Peyer's patch (tissue), 4 donors: ENCODE data around the gene MEA1. TPM values are rescaled to one million over a fixed set of nuclear protein-coding genes. Genes with fewer than 3 reads are reported as not detected.

ENCODE experiments used
- DNase-seq, 3 donors: peaks; one replicate each; pipeline ENCODE4 v3.0.0-alpha.2; 2017 to 2019
- H3K27ac ChIP-seq, 4 donors: fragments of 200-600 bp; sonication (generic); one replicate each; pipeline ENCODE4 v1.5.1; 2016 to 2019
- H3K27me3 ChIP-seq, 2 donors: fragments of 200-600 bp; sonication (generic); one replicate each; pipeline ENCODE4 v1.5.1; 2019
- H3K36me3 ChIP-seq, 3 donors: fragments of 200-600 bp; sonication (generic); one replicate each; pipeline ENCODE4 v1.5.1; 2016 to 2019
- H3K4me1 ChIP-seq, 4 donors: fragments of 200-600 bp; sonication (generic); one replicate each; pipeline ENCODE4 v1.5.1; 2016 to 2019
- H3K4me3 ChIP-seq, 4 donors: fragments of 200-600 bp; sonication (generic); 1 replicate in 3 of 4; 2 replicates in 1 of 4; pipeline ENCODE4 v1.5.1; 2016 to 2019; ENCODE audit warnings: mild to moderate bottlenecking in 1 of 4
- H3K9me3 ChIP-seq, 4 donors: fragments of 200-600 bp; sonication (generic); one replicate each; pipeline ENCODE4 v1.5.1; 2016 to 2019; ENCODE audit warnings: mild to moderate bottlenecking in 1 of 4
- POLR2A ChIP-seq, 2 donors: fragments of 450-650 bp; IDR thresholded peaks; one replicate each; pipeline ENCODE4 v1.5.1; 2017; ENCODE audit warnings: antibody characterized with exemption in 2 of 2, mild to moderate bottlenecking in 2 of 2, moderate library complexity in 2 of 2
- total RNA-seq, 4 donors: library from RNA; depleted of rRNA; stranded (reverse); fragments of >200 nt; gene quantifications; one replicate each; pipeline ENCODE4 v1.1.0, GENCODE V29; 2016
- TF ChIP-seq, protein P1 (sequence below), 6 experiments: fragments of 450-650 bp in 4 of 6; fragments of 200-600 bp in 2 of 6; sonication (generic) in 1 of 6; IDR thresholded peaks; one replicate each; pipeline ENCODE4 v1.5.1; 2017 to 2019; ENCODE audit warnings: antibody characterized with exemption in 6 of 6, mild to moderate bottlenecking in 3 of 6, moderate library complexity in 1 of 6

The MEA1 gene
- 10 to 100 TPM; 34.3 to 40.4 (median 36.1) TPM for total RNA-seq

GRCh38 chr6:43013843-43014433, at the start of gene MEA1, which contains the start of gene KLHDC3:
Gene MEA1, minus strand, starts transcription at chr6:43013946. Its CDS starts 133 bp downstream, at chr6:43013813.
Gene KLHDC3, plus strand, starts transcription at chr6:43014249. Its CDS starts 2,944 bp downstream, at chr6:43017193.
- H3K9me3 ChIP-seq: no peaks in the 10 kb centered on the region
- TF ChIP-seq, protein P1, sequence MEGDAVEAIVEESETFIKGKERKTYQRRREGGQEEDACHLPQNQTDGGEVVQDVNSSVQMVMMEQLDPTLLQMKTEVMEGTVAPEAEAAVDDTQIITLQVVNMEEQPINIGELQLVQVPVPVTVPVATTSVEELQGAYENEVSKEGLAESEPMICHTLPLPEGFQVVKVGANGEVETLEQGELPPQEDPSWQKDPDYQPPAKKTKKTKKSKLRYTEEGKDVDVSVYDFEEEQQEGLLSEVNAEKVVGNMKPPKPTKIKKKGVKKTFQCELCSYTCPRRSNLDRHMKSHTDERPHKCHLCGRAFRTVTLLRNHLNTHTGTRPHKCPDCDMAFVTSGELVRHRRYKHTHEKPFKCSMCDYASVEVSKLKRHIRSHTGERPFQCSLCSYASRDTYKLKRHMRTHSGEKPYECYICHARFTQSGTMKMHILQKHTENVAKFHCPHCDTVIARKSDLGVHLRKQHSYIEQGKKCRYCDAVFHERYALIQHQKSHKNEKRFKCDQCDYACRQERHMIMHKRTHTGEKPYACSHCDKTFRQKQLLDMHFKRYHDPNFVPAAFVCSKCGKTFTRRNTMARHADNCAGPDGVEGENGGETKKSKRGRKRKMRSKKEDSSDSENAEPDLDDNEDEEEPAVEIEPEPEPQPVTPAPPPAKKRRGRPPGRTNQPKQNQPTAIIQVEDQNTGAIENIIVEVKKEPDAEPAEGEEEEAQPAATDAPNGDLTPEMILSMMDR (IDR thresholded peaks at IDR 0.05): no peak
- TF ChIP-seq POLR2A (IDR thresholded peaks at IDR 0.05): peak in 1 of 2 donors; percentile 56
- peak within 1 kb of the TSS; percentile 58 to 89 (median 66) for H3K4me3 ChIP-seq
- H3K27ac ChIP-seq: peak within 1 kb of the TSS; percentile 72 to 83 (median 76)
- H3K27me3 ChIP-seq: no peaks in the 10 kb centered on the region
- DNase-seq: peak; percentile 99 to 100 (median 99)
- H3K36me3 ChIP-seq: peaks cover 0 to 52% (median 0%) of the 10 kb centered on the region in 3 donors
- H3K4me1 ChIP-seq: peaks cover 0 to 41% (median 10%) of the 10 kb centered on the region in 4 donors

- no peak for TF ChIP-seq POLR2A (IDR thresholded peaks at IDR 0.05)
- TF ChIP-seq, protein P1 (IDR thresholded peaks at IDR 0.05): no peak
- Histone ChIP-seq H3K27me3 (no peaks in the 10 kb centered on the region), H3K36me3 (peaks cover 0 to 47% (median 2%) of the 10 kb centered on the region in 3 donors), H3K9me3 (no peaks in the 10 kb centered on the region), H3K4me1 (peaks cover 0 to 31% (median 8%) of the 10 kb centered on the region in 4 donors), H3K4me3 (no peak overlapping the region), H3K27ac (no peak overlapping the region)
- DNase-seq: no peak
Measured at GRCh38 chr6:43062818-43063217, 49.1 kb upstream of the MEA1 start.

- H3K27ac ChIP-seq: no peak overlapping the region
- H3K36me3 ChIP-seq: peaks cover 0 to 52% (median 2%) of the 10 kb centered on the region in 3 donors
- peaks cover 0 to 35% (median 8%) of the 10 kb centered on the region in 4 donors for H3K4me1 ChIP-seq
Measured at GRCh38 chr6:43061861-43062260, 48.1 kb upstream of the MEA1 start.

GRCh38 chr6:43060755-43061633, 47.2 kb upstream of the MEA1 start:
- peaks cover 0 to 51% (median 2%) of the 10 kb centered on the region in 3 donors for H3K36me3 ChIP-seq
- peaks cover 0 to 35% (median 8%) of the 10 kb centered on the region in 4 donors for H3K4me1 ChIP-seq
- H3K27ac ChIP-seq: peak overlapping the region; percentile 42 to 98 (median 88)
- H3K4me3 ChIP-seq: peak overlapping the region in 3 of 4 donors; percentile 49 to 98 (median 81)
- no peaks in the 10 kb centered on the region for H3K9me3 ChIP-seq
- DNase-seq: no peak
- no peaks in the 10 kb centered on the region for H3K27me3 ChIP-seq
- TF ChIP-seq POLR2A (IDR thresholded peaks at IDR 0.05): no peak
- TF ChIP-seq, protein P1 (IDR thresholded peaks at IDR 0.05): no peak

More at GRCh38 chr6:43061861-43062260, 48.1 kb upstream of the MEA1 start:
- no peaks in the 10 kb centered on the region for H3K9me3 ChIP-seq
- H3K27me3 ChIP-seq: no peaks in the 10 kb centered on the region
- TF ChIP-seq, protein P1 (IDR thresholded peaks at IDR 0.05): no peak
- no peak for TF ChIP-seq POLR2A (IDR thresholded peaks at IDR 0.05)
- H3K4me3 ChIP-seq: peak overlapping the region in 2 of 4 donors; percentile 81 to 98
- no peak for DNase-seq

- DNase-seq: peak in 2 of 3 donors; percentile 89 to 93
- peak; percentile 74 to 92 for TF ChIP-seq POLR2A (IDR thresholded peaks at IDR 0.05)
- TF ChIP-seq, protein P1 (IDR thresholded peaks at IDR 0.05): no peak
- Histone ChIP-seq H3K36me3 (peaks cover 0 to 51% (median 2%) of the 10 kb centered on the region in 3 donors), H3K27ac (peak overlapping the region; percentile 88 to 98 (median 90)), H3K27me3 (no peaks in the 10 kb centered on the region), H3K4me3 (peak overlapping the region; percentile 49 to 98 (median 69)), H3K4me1 (peaks cover 0 to 35% (median 8%) of the 10 kb centered on the region in 4 donors), H3K9me3 (no peaks in the 10 kb centered on the region)
Measured at GRCh38 chr6:43060034-43060754, 46.4 kb upstream of the MEA1 start.
